Stromal cell of bone marrow (primary cell): ENCODE measurements around the gene ATP13A3.

Source experiments
- DNase-seq: peaks from one replicate; pipeline ENCODE4 v3.0.0-alpha.2; 2012; ENCODE audit warnings: low read depth

Gene ATP13A3

DNA sequence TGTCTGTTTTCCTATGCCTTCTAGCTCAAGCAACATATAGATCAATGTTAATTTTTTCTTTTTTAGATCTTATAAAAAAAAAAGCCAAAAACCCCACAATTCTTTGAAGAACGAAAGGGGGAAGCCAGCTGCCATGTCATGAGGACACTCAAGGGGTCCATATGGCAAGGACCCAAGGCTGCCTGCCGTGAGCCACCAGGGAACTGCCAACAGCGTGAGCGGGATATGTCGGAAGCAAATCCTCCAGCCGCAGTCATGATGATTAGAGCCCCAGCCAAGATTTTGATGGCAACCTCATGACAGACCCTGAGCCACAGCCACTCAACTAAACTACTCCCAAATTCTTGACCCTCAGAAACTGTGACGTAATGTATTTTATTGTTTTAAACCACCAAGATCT is 94.2 kb downstream of the ATP13A3 start:
- DNase-seq, result no peak

DNA sequence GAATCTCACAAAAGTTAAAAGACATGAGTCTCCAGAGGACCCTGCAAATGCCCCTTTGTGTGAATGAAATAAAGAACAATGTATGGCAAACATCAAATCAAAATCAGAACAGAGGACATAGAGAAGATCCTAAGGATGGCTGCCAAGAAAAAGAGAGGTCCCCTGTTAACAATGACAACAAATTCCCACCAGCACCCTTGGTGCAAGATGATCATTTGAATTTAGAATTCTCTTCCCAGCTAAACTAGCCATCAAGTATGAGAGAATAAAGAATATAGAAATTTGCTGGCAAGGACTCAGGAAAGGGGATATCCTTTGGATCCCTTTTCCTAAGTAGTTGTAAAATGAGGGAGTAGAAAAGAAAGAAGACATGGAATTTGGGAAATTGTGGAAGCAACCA is 96.0 kb downstream of the ATP13A3 start:
- no peak for DNase-seq

- no peak for DNase-seq
These were observed 97.5 kb downstream of the ATP13A3 start for GRCh38 chr3:194389269-194389668.

DNA sequence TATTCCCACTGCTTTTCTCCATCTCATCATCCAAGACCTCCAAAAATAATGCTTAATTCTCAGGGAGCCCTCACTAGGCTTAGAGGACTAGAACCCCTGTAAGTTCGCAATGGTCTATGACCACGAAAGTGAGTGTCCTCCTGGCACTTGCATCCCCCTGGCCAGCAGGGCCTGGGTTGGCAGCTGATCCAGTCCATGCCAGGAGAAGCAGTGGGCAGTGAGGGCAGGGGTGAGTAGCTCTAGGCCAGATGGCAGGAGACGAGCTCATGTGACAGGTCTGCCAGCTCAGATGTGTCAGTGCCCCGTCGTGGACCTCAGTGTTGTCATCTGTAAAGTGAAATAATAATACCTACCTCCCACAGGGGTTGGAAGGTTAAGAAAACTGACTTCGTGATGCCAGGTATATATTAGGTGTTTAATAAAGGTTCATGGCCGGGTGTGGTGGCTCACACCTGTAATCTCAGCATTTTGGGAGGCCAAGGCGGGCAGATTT is 98.8 kb downstream of the ATP13A3 start:
- no peak for DNase-seq

- no peak for DNase-seq
These were observed 99.5 kb downstream of the ATP13A3 start for GRCh38 chr3:194387276-194387675.

GRCh38 chr3:194386648-194387047 is 100.2 kb downstream of the ATP13A3 start:
- DNase-seq, result no peak

DNA sequence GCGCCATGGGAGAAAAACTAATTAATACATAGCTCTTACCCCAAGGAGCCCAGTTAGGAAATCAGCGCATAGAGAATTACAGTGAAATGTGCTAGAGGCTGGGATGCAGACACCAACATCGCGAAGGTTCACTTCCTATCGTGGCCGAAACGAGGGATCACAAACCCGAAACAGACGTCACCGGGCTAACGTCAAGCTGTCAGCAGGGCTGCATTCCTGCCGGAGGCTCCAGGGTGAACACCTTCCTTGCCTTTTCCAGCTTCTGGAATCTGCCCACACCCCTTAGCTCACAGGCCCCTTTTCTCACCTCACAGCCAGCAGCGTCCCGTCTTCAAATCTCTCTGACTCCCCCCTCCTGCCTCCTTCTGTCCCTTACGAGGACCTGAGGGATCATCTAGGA is 100.7 kb downstream of the ATP13A3 start:
- no peak for DNase-seq

- no peak for DNase-seq
These were observed 102.2 kb downstream of the ATP13A3 start for GRCh38 chr3:194384569-194385001.

DNA sequence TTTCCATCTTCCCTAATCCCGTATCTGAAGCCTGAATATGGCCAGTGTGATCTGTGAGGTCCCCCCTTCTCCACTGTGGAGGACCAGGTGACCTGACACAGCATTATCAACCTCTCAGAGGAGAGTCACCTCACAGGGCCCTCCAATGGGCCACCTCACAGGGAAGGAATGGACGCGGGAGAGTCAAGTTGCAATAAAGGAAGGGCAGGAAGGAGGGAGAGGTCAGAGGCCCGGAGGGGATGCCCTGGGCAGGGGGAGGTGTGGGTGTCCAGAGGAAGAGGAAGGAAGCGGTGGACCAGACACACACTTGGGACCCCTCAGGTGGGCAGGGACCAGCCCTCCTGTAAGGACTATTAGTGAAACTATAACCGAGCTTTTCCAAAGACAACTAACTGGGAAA is 102.6 kb downstream of the ATP13A3 start:
- DNase-seq, result no peak

- no peak for DNase-seq
These were observed 103.4 kb downstream of the ATP13A3 start for GRCh38 chr3:194383276-194383940.

DNA sequence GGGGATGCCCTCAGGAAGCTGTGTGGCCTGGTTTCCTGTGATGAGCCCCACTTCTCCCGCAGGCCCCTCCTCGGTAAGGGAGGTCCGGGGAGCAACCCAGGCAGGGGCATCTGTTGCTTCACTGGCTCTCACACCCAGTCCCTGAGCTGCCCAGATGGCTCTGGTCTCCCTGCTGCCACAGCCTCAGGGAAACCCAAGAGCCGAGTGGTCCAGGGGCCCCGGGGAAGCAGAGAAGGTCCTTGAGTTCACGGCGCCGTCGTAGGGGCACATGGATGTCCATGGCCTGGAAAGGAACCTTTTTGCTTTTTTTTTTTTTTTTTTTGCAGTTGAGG is 103.9 kb downstream of the ATP13A3 start:
- no peak for DNase-seq

- no peak for DNase-seq
These were observed 104.5 kb downstream of the ATP13A3 start for GRCh38 chr3:194382196-194382891.

- no peak for DNase-seq
These were observed 105.3 kb downstream of the ATP13A3 start for GRCh38 chr3:194381460-194381875.

GRCh38 chr3:194380326-194380725 is 106.5 kb downstream of the ATP13A3 start:
- no peak for DNase-seq

- no peak for DNase-seq
These were observed 107.2 kb downstream of the ATP13A3 start for GRCh38 chr3:194379651-194380050.

- no peak for DNase-seq
These were observed 107.6 kb downstream of the ATP13A3 start for GRCh38 chr3:194379231-194379630.

GRCh38 chr3:194377708-194378107 is 109.1 kb downstream of the ATP13A3 start:
- no peak for DNase-seq

GRCh38 chr3:194376241-194376560 is 110.6 kb downstream of the ATP13A3 start:
- no peak for DNase-seq

DNA sequence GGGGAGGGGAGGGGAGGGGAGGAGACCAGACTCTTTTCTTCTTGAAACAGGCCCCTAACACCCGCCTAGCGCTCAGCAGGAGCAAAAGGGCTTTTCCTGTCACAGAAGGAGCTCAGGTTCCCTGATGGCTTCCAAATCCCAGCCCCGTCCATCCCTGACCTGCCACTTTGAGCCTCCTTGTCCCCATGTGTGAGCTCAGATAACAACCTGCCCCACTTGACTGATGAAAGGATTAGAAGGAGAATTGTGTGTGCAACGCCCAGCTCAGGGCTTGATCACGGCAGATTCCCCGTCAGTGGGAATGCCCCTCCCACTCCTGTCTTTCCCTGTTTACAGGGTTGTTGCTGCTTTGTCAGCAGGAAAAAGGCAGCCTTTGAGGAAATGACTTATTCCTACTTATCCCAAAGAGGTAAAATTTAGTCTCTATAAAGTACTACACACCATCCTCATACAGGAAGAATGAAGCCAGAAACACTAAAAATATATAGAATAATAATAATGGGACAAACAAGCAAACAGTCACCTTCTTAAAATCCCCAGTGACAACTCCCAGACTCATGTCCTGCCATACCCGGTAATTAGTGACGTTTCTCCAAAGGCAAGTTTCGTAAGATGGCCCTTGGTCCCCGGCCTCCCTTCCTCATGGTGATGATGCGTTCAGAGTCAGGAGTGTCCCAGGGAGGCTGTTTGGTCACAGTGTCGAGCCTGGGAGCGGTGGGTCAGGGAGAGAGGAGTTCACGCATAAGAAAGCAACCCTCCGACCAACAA is 111.1 kb downstream of the ATP13A3 start:
- DNase-seq, result no peak

- no peak for DNase-seq
These were observed 111.9 kb downstream of the ATP13A3 start for GRCh38 chr3:194374935-194375334.

DNA sequence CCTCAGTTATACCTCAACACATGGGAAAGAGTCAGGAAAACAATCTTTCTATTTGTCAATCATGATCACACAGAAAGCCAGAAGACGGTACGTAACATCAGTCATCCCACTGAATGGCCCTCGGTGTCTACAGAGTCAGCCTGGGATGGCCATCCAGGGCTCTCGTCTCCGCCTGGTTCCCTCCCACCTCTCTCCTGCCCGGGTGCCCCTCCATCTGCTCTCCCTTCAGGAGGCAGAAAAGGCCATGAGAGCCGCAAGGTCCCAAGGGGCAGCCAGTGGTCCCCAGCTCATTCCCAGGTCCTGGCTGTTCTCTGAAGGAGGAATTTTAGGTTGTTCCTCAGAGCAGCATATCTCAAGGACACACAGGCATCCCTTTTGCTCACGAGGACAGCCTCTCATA is 112.9 kb downstream of the ATP13A3 start:
- DNase-seq, result no peak

GRCh38 chr3:194373028-194373427 is 113.8 kb downstream of the ATP13A3 start:
- DNase-seq, result no peak

- DNase-seq, result no peak
These were observed 116.0 kb downstream of the ATP13A3 start for GRCh38 chr3:194370753-194371152.
